A673 (cell line): ENCODE data around the gene ZDHHC13. TPM values are rescaled to one million over a fixed set of nuclear protein-coding genes. Genes with fewer than 3 reads are reported as not detected.

Experiments
- BruUV-seq: library from RNA; stranded (reverse); fragments of 400-500 nt; replicated peaks from 2 replicates; lab custom pipeline; 2021; lab: Mats Ljungman, UMichigan
- CTCF ChIA-PET: fragments of 300-600 bp; sonication (Branson Sonifier 250); formaldehyde crosslinking; loops from one replicate; lab custom pipeline; 2022; ENCODE audit warnings: antibody characterized with exemption; lab: Charles Lee
- POLR2A ChIA-PET: fragments of 300-600 bp; sonication (Branson Sonifier 250); formaldehyde crosslinking; loops from one replicate; lab custom pipeline; 2022; ENCODE audit warnings: antibody characterized with exemption; ENCODE audit not compliant: low non-redundant PET; lab: Charles Lee
- DNase-seq: peaks from one replicate; pipeline ENCODE4 v3.0.0-alpha.2; 2015; ENCODE audit warnings: low spot score
- H3K27ac ChIP-seq: fragments of 200-600 bp; sonication (generic); 2 replicates; pipeline ENCODE4 v1.5.1; 2016; ENCODE audit warnings: mixed run types, low read depth, mild to moderate bottlenecking, mixed read lengths, antibody characterized with exemption, low read length; ENCODE audit not compliant: poor library complexity, severe bottlenecking
- H3K27me3 ChIP-seq: fragments of 200-600 bp; sonication (generic); replicated peaks from 2 replicates; pipeline ENCODE4 v1.6.1; 2017; ENCODE audit warnings: mixed run types, low read depth, mild to moderate bottlenecking, mixed read lengths, antibody characterized with exemption, low read length; ENCODE audit not compliant: insufficient read depth, poor library complexity
- H3K36me3 ChIP-seq: fragments of 200-600 bp; sonication (generic); 2 replicates; pipeline ENCODE4 v1.6.1; 2016; ENCODE audit warnings: mixed run types, mild to moderate bottlenecking, mixed read lengths, antibody characterized with exemption, low read length; ENCODE audit not compliant: insufficient read depth, poor library complexity, severe bottlenecking
- H3K4me1 ChIP-seq: fragments of 200-600 bp; sonication (generic); 2 replicates; pipeline ENCODE4 v1.6.1; 2017; ENCODE audit warnings: mixed run types, mild to moderate bottlenecking, mixed read lengths, antibody characterized with exemption, low read length; ENCODE audit not compliant: insufficient read depth, poor library complexity, severe bottlenecking
- H3K4me3 ChIP-seq: fragments of 200-600 bp; sonication (generic); 2 replicates; pipeline ENCODE4 v1.5.1; 2016; ENCODE audit warnings: low read depth, mixed run types, mild to moderate bottlenecking, mixed read lengths, low read length; ENCODE audit not compliant: poor library complexity, severe bottlenecking
- H3K9me3 ChIP-seq: fragments of 200-600 bp; sonication (generic); 2 replicates; pipeline ENCODE4 v1.6.1; 2016; ENCODE audit warnings: mixed run types, low read depth, mild to moderate bottlenecking, mixed read lengths, antibody characterized with exemption, low read length; ENCODE audit not compliant: poor library complexity, severe bottlenecking
- CTCF ChIP-seq: fragments of 300-800, 200-600 bp; sonication (generic); conservative IDR thresholded peaks from 2 replicates; pipeline ENCODE4 v1.5.1; 2017; ENCODE audit warnings: low read depth, mild to moderate bottlenecking, antibody characterized with exemption, low read length, moderate library complexity, mixed read lengths
- EZH2 ChIP-seq: fragments of 200-600 bp; sonication (generic); IDR thresholded peaks from 2 replicates; pipeline ENCODE4 v1.6.1; 2017; ENCODE audit warnings: borderline replicate concordance, low read depth, mild to moderate bottlenecking, mixed read lengths, antibody characterized with exemption, low read length; ENCODE audit not compliant: poor library complexity, severe bottlenecking
- intact Hi-C: fragments of 100-400 bp; cut with micrococcal nuclease; formaldehyde crosslinking; loops from one replicate; pipeline ENCODE4 v1.10.0; 2022; ENCODE audit not compliant: unreplicated experiment
- total RNA-seq: library from RNA; stranded (reverse); gene quantifications from 2 replicates; pipeline ENCODE4 v1.2.3, GENCODE V29; 2021

The ZDHHC13 gene
- total RNA-seq, 1 experiment from 2014 or later = 10.3 TPM

DNA sequence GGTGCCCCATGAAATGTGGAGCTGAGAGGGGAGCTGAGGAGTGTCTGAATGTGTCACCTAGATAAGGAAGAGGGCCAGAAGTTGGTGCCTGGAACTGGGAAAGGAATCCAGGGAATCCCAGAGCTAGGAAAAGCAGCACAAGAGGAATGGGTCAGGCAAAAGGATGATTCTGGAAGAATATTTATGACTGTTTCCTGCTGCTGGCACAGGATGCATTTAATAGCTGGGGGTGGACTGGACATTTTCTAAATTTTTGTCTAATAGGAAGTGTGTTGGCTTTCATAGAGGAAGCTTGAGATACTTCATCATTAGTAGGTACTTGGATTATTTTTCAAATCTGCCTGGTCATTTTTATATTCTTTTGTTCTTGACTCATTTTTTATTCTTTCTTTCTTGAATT is 39.0 kb upstream of the ZDHHC13 start:
- no peaks in the 10 kb centered on the region for H3K4me1 ChIP-seq
- CTCF ChIA-PET = no interaction called here
- intact Hi-C loops = loop anchor here (5.0 kb wide), 1 partner anchor 179 kb away; no protein-coding TSS in a partner anchor
- TF ChIP-seq EZH2 = no peak
- no peak for TF ChIP-seq CTCF
- POLR2A ChIA-PET = no interaction called here
- no peaks in the 10 kb centered on the region for H3K9me3 ChIP-seq
- BruUV-seq = no TSS peak
- no peaks in the 10 kb centered on the region for H3K36me3 ChIP-seq
- no peak for DNase-seq
- H3K27ac ChIP-seq = no peak overlapping the region
- H3K4me3 ChIP-seq = no peak overlapping the region
- no peaks in the 10 kb centered on the region for H3K27me3 ChIP-seq

DNA sequence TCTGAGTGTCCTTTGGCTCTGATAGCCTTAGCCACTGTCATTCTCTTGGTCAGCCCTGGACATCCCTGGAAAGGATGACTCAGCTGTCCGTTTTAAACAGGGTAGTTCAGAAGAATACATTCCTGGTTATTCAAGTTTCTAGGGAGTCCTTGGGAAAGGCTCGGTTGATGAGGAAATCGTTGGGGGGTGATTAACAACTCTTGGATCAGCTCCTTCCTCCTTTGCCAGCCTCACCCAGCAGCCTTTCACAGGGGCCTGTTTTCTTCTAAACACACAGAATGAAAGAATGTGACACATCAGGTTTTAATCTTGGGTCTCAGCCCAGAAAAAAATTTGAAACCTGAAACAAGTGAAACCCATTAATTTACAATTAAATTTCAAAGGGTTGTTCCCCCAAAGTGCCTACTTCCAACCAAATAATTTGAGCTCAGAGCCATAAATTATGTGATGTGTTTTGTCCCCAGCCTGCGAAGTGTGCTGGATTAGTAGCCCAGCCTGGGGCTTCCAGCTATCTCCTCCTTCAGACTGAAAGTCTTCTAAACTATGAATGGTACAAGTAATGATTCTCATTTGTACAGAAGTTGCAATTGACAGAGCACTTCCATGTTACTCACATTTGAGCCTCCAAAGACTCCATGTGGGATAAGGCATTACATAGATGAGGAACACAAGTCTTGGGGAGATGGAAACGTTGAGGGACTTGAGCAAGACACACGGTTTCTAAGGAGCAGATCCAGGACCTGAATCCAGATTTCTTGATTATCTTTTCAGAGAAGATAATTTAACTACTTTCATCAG is 37.1 kb upstream of the ZDHHC13 start:
- no peaks in the 10 kb centered on the region for H3K9me3 ChIP-seq
- BruUV-seq = no TSS peak
- peak; percentile 5 for DNase-seq
- H3K27ac ChIP-seq = no peak overlapping the region
- H3K4me1 ChIP-seq = no peaks in the 10 kb centered on the region
- no peak for TF ChIP-seq EZH2
- H3K36me3 ChIP-seq = no peaks in the 10 kb centered on the region
- POLR2A ChIA-PET = no interaction called here
- intact Hi-C loops = loop anchor here (5.0 kb wide), 1 partner anchor 177 kb away; no protein-coding TSS in a partner anchor
- H3K27me3 ChIP-seq = no peaks in the 10 kb centered on the region
- CTCF ChIA-PET = no interaction called here
- no peak overlapping the region for H3K4me3 ChIP-seq

- no peaks in the 10 kb centered on the region for H3K36me3 ChIP-seq
- no peak overlapping the region for H3K4me3 ChIP-seq
- no peak for DNase-seq
- CTCF ChIA-PET = no interaction called here
- no peak for TF ChIP-seq EZH2
- TF ChIP-seq CTCF = no peak
- intact Hi-C loops = no loop called here
- no peaks in the 10 kb centered on the region for H3K9me3 ChIP-seq
- H3K4me1 ChIP-seq = no peaks in the 10 kb centered on the region
- POLR2A ChIA-PET = no interaction called here
- H3K27me3 ChIP-seq = no peaks in the 10 kb centered on the region
- no TSS peak for BruUV-seq
- no peak overlapping the region for H3K27ac ChIP-seq
These were observed 36.4 kb upstream of the ZDHHC13 start for GRCh38 chr11:19080579-19080993.
